H9 (cell line): ENCODE data around the gene NT5C2. TPM values are rescaled to one million over a fixed set of nuclear protein-coding genes. Genes with fewer than 3 reads are reported as not detected.

Experiments
- DNase-seq: peaks from one replicate; pipeline ENCODE4 v3.0.0-alpha.2; 2017
- H2AFZ ChIP-seq: one replicate; pipeline ENCODE4 v1.6.1; 2013; ENCODE audit warnings: mild to moderate bottlenecking, low read length, control low read depth, moderate library complexity
- H2AK5ac ChIP-seq: 2 replicates; pipeline ENCODE4 v1.6.1; 2013; ENCODE audit warnings: low read length, control low read depth, mixed read lengths; ENCODE audit not compliant: insufficient read length
- H2BK120ac ChIP-seq: one replicate; pipeline ENCODE4 v1.6.1; 2013; ENCODE audit warnings: low read depth, mild to moderate bottlenecking, low read length, control low read depth, inconsistent platforms; ENCODE audit not compliant: poor library complexity, severe bottlenecking
- H2BK12ac ChIP-seq: 2 replicates; pipeline ENCODE4 v1.6.1; 2013; ENCODE audit warnings: low read length, control low read depth, mixed read lengths, low read depth; ENCODE audit not compliant: insufficient read length
- H2BK15ac ChIP-seq: 2 replicates; pipeline ENCODE4 v1.6.1; 2013; ENCODE audit warnings: low read depth, low read length, control low read depth
- H2BK20ac ChIP-seq: one replicate; pipeline ENCODE4 v1.6.1; 2013; ENCODE audit warnings: low read depth, mild to moderate bottlenecking, low read length, control low read depth, inconsistent platforms; ENCODE audit not compliant: poor library complexity, severe bottlenecking
- H2BK5ac ChIP-seq: 2 replicates; pipeline ENCODE4 v1.6.1; 2013; ENCODE audit warnings: low read length, control low read depth, mixed read lengths; ENCODE audit not compliant: insufficient read length
- H3K14ac ChIP-seq: 2 replicates; pipeline ENCODE4 v1.6.1; 2013; ENCODE audit warnings: low read length, control low read depth; ENCODE audit not compliant: insufficient read depth
- H3K18ac ChIP-seq: 2 replicates; pipeline ENCODE4 v1.6.1; 2013; ENCODE audit warnings: low read depth, mild to moderate bottlenecking, mixed read lengths, low read length, control low read depth; ENCODE audit not compliant: insufficient read length
- H3K23ac ChIP-seq: 2 replicates; pipeline ENCODE4 v1.6.1; 2013; ENCODE audit warnings: low read length, control low read depth, mixed read lengths, low read depth; ENCODE audit not compliant: insufficient read length
- H3K23me2 ChIP-seq: 2 replicates; pipeline ENCODE4 v1.6.1; 2013; ENCODE audit warnings: low read depth, mild to moderate bottlenecking, mixed read lengths, low read length, control low read depth; ENCODE audit not compliant: insufficient read length, poor library complexity, severe bottlenecking
- H3K27ac ChIP-seq: 2 replicates; pipeline ENCODE4 v1.5.1; 2013; ENCODE audit warnings: low read length, control low read depth, mixed read lengths, low read depth; ENCODE audit not compliant: insufficient read length
- H3K27me3 ChIP-seq: 2 replicates; pipeline ENCODE4 v1.6.1; 2013; ENCODE audit warnings: low read length, control low read depth, inconsistent platforms; ENCODE audit not compliant: insufficient read depth
- H3K4ac ChIP-seq: 2 replicates; pipeline ENCODE4 v1.6.1; 2013; ENCODE audit warnings: low read depth, mild to moderate bottlenecking, control low read depth, inconsistent platforms, low read length, moderate library complexity
- H3K4me1 ChIP-seq: 2 replicates; pipeline ENCODE4 v1.6.1; 2013; ENCODE audit warnings: low read length, control low read depth, inconsistent platforms; ENCODE audit not compliant: insufficient read depth
- H3K4me2 ChIP-seq: 2 replicates; pipeline ENCODE4 v1.6.1; 2013; ENCODE audit warnings: low read length, control low read depth, mixed read lengths; ENCODE audit not compliant: insufficient read length, insufficient read depth
- H3K56ac ChIP-seq: 2 replicates; pipeline ENCODE4 v1.6.1; 2013; ENCODE audit warnings: low read depth, mild to moderate bottlenecking, mixed read lengths, low read length, control low read depth; ENCODE audit not compliant: insufficient read length
- H3K79me1 ChIP-seq: 2 replicates; pipeline ENCODE4 v1.6.1; 2013; ENCODE audit warnings: low read depth, mild to moderate bottlenecking, moderate library complexity, low read length, control low read depth, inconsistent platforms; ENCODE audit not compliant: insufficient read depth, poor library complexity, severe bottlenecking
- H3K79me2 ChIP-seq: 2 replicates; pipeline ENCODE4 v1.6.1; 2013; ENCODE audit warnings: low read length, control low read depth, inconsistent platforms; ENCODE audit not compliant: insufficient read depth
- H3K9ac ChIP-seq: 2 replicates; pipeline ENCODE4 v1.6.1; 2013; ENCODE audit warnings: low read length, control low read depth, mixed read lengths; ENCODE audit not compliant: insufficient read length; ENCODE audit errors: extremely low read depth
- H3K9me3 ChIP-seq: one replicate; pipeline ENCODE4 v1.6.1; 2013; ENCODE audit warnings: low read depth, low read length, inconsistent platforms; ENCODE audit not compliant: control insufficient read depth
- H3T11ph ChIP-seq: one replicate; pipeline ENCODE4 v1.6.1; 2013; ENCODE audit warnings: mild to moderate bottlenecking, low read length, control low read depth, inconsistent platforms
- H4K20me1 ChIP-seq: one replicate; pipeline ENCODE4 v1.6.1; 2013; ENCODE audit not compliant: control insufficient read depth, insufficient read length, insufficient read depth
- H4K5ac ChIP-seq: 2 replicates; pipeline ENCODE4 v1.6.1; 2013; ENCODE audit warnings: low read depth, mild to moderate bottlenecking, mixed read lengths, low read length, control low read depth; ENCODE audit not compliant: insufficient read length
- H4K8ac ChIP-seq: replicated peaks from 2 replicates; pipeline ENCODE4 v1.6.1; 2013; ENCODE audit warnings: low read length, control low read depth, mixed read lengths, low read depth; ENCODE audit not compliant: insufficient read length
- H4K91ac ChIP-seq: 2 replicates; pipeline ENCODE4 v1.6.1; 2013; ENCODE audit warnings: low read depth, mild to moderate bottlenecking, moderate library complexity, mixed read lengths, low read length, control low read depth; ENCODE audit not compliant: insufficient read length
- H3K27ac Mint-ChIP-seq, 3 experiments: 2 replicates in 2 of 3; 3 replicates in 1 of 3; pipeline ENCODE4 v1.8.0; 2020 to 2021; ENCODE audit warnings: mixed read lengths in 3 of 3, mild to moderate bottlenecking in 1 of 3, moderate library complexity in 1 of 3
- H3K27me3 Mint-ChIP-seq: 2 replicates; pipeline ENCODE4 v1.8.0; 2021; ENCODE audit warnings: low read depth, mild to moderate bottlenecking, moderate library complexity, mixed read lengths
- H3K36me3 Mint-ChIP-seq, 3 experiments: 2 replicates in 2 of 3; 3 replicates in 1 of 3; pipeline ENCODE4 v1.8.0; 2020 to 2021; ENCODE audit warnings: low read depth in 3 of 3, mixed read lengths in 3 of 3; ENCODE audit not compliant: insufficient read depth in 1 of 3
- H3K4me1 Mint-ChIP-seq, 2 experiments: 2 replicates each; pipeline ENCODE4 v1.8.0; 2020; ENCODE audit warnings: mixed read lengths in 2 of 2
- H3K4me3 Mint-ChIP-seq, 2 experiments: 2 replicates in 1 of 2; 3 replicates in 1 of 2; pipeline ENCODE4 v1.8.0; 2020 to 2021; ENCODE audit warnings: mild to moderate bottlenecking in 2 of 2, mixed read lengths in 2 of 2, moderate library complexity in 1 of 2
- H3K9me3 Mint-ChIP-seq, 2 experiments: 2 replicates in 1 of 2; 3 replicates in 1 of 2; pipeline ENCODE4 v1.8.0; 2020; ENCODE audit warnings: mild to moderate bottlenecking in 2 of 2, mixed read lengths in 2 of 2, moderate library complexity in 1 of 2
- WGBS: extraction: QIAGEN DNeasy Blood & Tissue Kit; methylation state at CpG from one replicate; pipeline ENCODE4 v1.1.7; 2013; ENCODE audit warnings: missing lambda C conversion rate, low lambda C conversion rate, mixed read lengths; ENCODE audit not compliant: insufficient read length; ENCODE audit errors: extremely low coverage; 5-methylcytosine and 5-hydroxymethylcytosine counted together
- total RNA-seq: library from RNA; stranded (reverse); gene quantifications from 2 replicates; pipeline ENCODE4 v1.2.1, GENCODE V29; 2021
- TF ChIP-seq, protein P1 (sequence below): fragments of 200-600 bp; sonication (generic); conservative IDR thresholded peaks from 3 replicates; pipeline ENCODE4 v1.8.0; 2021; ENCODE audit warnings: antibody characterized with exemption, mild to moderate bottlenecking

Gene NT5C2
- total RNA-seq, 1 experiment from 2014 or later = 69.6 TPM

GRCh38 chr10:103140469-103140868, 52.6 kb downstream of the NT5C2 start:
- H2BK15ac ChIP-seq = no peak overlapping the region
- H3K79me1 ChIP-seq = no peaks in the 10 kb centered on the region
- H3K27me3 ChIP-seq = no peaks in the 10 kb centered on the region
- H3K4me3 Mint-ChIP-seq = no peak overlapping the region
- H4K20me1 ChIP-seq = no peaks in the 10 kb centered on the region
- H2AK5ac ChIP-seq = no peak overlapping the region
- H3K23me2 ChIP-seq = no peaks in the 10 kb centered on the region
- no peak overlapping the region for H3K14ac ChIP-seq
- no peak overlapping the region for H2BK20ac ChIP-seq
- no peak overlapping the region for H4K91ac ChIP-seq
- no peak overlapping the region for H4K5ac ChIP-seq
- peaks cover 3 to 4% of the 10 kb centered on the region in 2 experiments for H3K9me3 Mint-ChIP-seq
- peaks cover 3% of the 10 kb centered on the region in 2 experiments for H3K4me1 Mint-ChIP-seq
- no peak overlapping the region for H2BK5ac ChIP-seq
- H2BK120ac ChIP-seq = no peak overlapping the region
- no peak overlapping the region for H3K4ac ChIP-seq
- no peaks in the 10 kb centered on the region for H3K79me2 ChIP-seq
- no peak for DNase-seq
- H3K9ac ChIP-seq = no peak overlapping the region
- no peak overlapping the region for H2AFZ ChIP-seq
- no peak overlapping the region for H3K18ac ChIP-seq
- H3T11ph ChIP-seq = no peak overlapping the region
- H3K4me2 ChIP-seq = no peak overlapping the region
- H3K36me3 Mint-ChIP-seq = peaks cover 15 to 39% (median 25%) of the 10 kb centered on the region in 3 experiments
- H3K56ac ChIP-seq = no peak overlapping the region
- H2BK12ac ChIP-seq = no peak overlapping the region
- H4K8ac ChIP-seq = no peak overlapping the region
- H3K27ac ChIP-seq = no peak overlapping the region
- WGBS = no CpG with 5 or more reads among the region's 1 CpG
- H3K27ac Mint-ChIP-seq = no peak overlapping the region
- no peak overlapping the region for H3K23ac ChIP-seq
- H3K4me1 ChIP-seq = no peaks in the 10 kb centered on the region
- no peaks in the 10 kb centered on the region for H3K27me3 Mint-ChIP-seq
- TF ChIP-seq, protein P1, sequence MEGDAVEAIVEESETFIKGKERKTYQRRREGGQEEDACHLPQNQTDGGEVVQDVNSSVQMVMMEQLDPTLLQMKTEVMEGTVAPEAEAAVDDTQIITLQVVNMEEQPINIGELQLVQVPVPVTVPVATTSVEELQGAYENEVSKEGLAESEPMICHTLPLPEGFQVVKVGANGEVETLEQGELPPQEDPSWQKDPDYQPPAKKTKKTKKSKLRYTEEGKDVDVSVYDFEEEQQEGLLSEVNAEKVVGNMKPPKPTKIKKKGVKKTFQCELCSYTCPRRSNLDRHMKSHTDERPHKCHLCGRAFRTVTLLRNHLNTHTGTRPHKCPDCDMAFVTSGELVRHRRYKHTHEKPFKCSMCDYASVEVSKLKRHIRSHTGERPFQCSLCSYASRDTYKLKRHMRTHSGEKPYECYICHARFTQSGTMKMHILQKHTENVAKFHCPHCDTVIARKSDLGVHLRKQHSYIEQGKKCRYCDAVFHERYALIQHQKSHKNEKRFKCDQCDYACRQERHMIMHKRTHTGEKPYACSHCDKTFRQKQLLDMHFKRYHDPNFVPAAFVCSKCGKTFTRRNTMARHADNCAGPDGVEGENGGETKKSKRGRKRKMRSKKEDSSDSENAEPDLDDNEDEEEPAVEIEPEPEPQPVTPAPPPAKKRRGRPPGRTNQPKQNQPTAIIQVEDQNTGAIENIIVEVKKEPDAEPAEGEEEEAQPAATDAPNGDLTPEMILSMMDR = no peak
- no peaks in the 10 kb centered on the region for H3K9me3 ChIP-seq
